ENCODE results near the gene DPYSL5.

DPYSL5 gene

GRCh38 chr2:26991717-26992116 lies 143.8 kb downstream of the DPYSL5 start:
- no peaks in the 10 kb centered on the region for H3K9me3 ChIP-seq (replicated peaks; ENCODE audit: low read length)
- H3K4me1 ChIP-seq (ENCODE audit: control insufficient read depth, insufficient read depth, low read length), result peaks cover 16% of the 10 kb centered on the region
- H3K36me3 ChIP-seq (ENCODE audit: insufficient read depth, low read length), result no peaks in the 10 kb centered on the region
- no peak overlapping the region for H3K4me3 ChIP-seq (ENCODE audit: low read length)
- H3K9ac ChIP-seq (ENCODE audit: low read depth, low read length), result no peak overlapping the region
- H3K4me2 ChIP-seq (ENCODE audit: low read length), result no peak overlapping the region
- peaks cover 4% of the 10 kb centered on the region for H3K27me3 ChIP-seq (ENCODE audit: control insufficient read depth, insufficient read depth, low read length)

DNA sequence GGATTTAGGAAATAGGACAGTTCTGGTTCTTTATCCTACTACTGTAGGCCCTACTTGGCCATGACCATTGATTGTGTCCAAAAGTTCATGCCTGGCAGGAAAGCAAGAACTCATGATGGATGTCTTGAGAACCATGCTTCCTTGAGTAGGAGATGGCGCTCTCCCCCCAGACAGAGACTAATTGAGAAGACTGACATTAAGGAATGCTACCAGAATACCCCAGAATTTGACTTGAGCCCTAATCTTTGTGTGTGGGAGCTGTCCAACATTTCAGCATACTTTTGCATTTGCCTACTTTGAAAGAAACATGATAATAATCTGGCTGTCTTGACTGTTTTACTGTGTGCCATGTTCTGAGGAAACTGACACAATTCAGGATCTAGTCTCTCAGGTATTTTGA lies 145.8 kb downstream of the DPYSL5 start:
- Histone ChIP-seq H3K36me3 (ENCODE audit: insufficient read depth, low read length) (no peaks in the 10 kb centered on the region), H3K4me3 (ENCODE audit: low read length) (no peak overlapping the region), H3K9ac (ENCODE audit: low read depth, low read length) (no peak overlapping the region), H3K27me3 (ENCODE audit: control insufficient read depth, insufficient read depth, low read length) (peaks cover 4% of the 10 kb centered on the region), H3K4me1 (ENCODE audit: control insufficient read depth, insufficient read depth, low read length) (peaks cover 6% of the 10 kb centered on the region), H3K4me2 (ENCODE audit: low read length) (no peak overlapping the region), H3K9me3 (replicated peaks; ENCODE audit: low read length) (no peaks in the 10 kb centered on the region)

- Histone ChIP-seq H3K4me1 (ENCODE audit: control insufficient read depth, insufficient read depth, low read length) (no peaks in the 10 kb centered on the region), H3K36me3 (ENCODE audit: insufficient read depth, low read length) (no peaks in the 10 kb centered on the region), H3K4me2 (ENCODE audit: low read length) (no peak overlapping the region), H3K4me3 (ENCODE audit: low read length) (no peak overlapping the region), H3K9me3 (replicated peaks; ENCODE audit: low read length) (no peaks in the 10 kb centered on the region), H3K27me3 (ENCODE audit: control insufficient read depth, insufficient read depth, low read length) (no peaks in the 10 kb centered on the region), H3K9ac (ENCODE audit: low read depth, low read length) (no peak overlapping the region)
These were observed 147.1 kb downstream of the DPYSL5 start for GRCh38 chr2:26994983-26995382.

DNA sequence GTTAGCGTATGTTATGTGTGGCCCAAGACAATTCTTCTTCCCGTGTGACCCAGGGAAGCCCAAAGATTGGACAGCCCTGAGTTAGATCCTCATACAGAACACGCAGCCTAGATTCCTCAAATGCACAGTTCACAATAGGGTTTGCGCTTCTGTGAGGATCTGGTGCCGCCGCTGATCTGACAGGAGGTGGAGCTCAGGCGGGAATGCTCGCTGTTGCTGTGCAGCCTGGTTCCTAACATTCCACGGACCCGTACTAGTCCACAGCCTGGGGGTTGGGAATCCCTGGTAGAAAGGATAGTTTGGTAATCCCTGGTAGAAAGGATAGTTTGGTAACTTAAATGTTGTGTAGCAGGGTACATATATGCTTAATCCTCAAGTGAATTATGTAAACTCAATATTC lies 149.5 kb downstream of the DPYSL5 start:
- Histone ChIP-seq H3K27me3 (ENCODE audit: control insufficient read depth, insufficient read depth, low read length) (no peaks in the 10 kb centered on the region), H3K9me3 (replicated peaks; ENCODE audit: low read length) (no peaks in the 10 kb centered on the region), H3K36me3 (ENCODE audit: insufficient read depth, low read length) (no peaks in the 10 kb centered on the region), H3K9ac (ENCODE audit: low read depth, low read length) (no peak overlapping the region), H3K4me1 (ENCODE audit: control insufficient read depth, insufficient read depth, low read length) (no peaks in the 10 kb centered on the region), H3K4me3 (ENCODE audit: low read length) (no peak overlapping the region), H3K4me2 (ENCODE audit: low read length) (no peak overlapping the region)

- no peaks in the 10 kb centered on the region for H3K4me1 ChIP-seq (ENCODE audit: control insufficient read depth, insufficient read depth, low read length)
- H3K9ac ChIP-seq (ENCODE audit: low read depth, low read length), result no peak overlapping the region
- no peak overlapping the region for H3K4me2 ChIP-seq (ENCODE audit: low read length)
- H3K36me3 ChIP-seq (ENCODE audit: insufficient read depth, low read length), result no peaks in the 10 kb centered on the region
- H3K27me3 ChIP-seq (ENCODE audit: control insufficient read depth, insufficient read depth, low read length), result no peaks in the 10 kb centered on the region
- H3K4me3 ChIP-seq (ENCODE audit: low read length), result no peak overlapping the region
- no peaks in the 10 kb centered on the region for H3K9me3 ChIP-seq (replicated peaks; ENCODE audit: low read length)
These were observed 150.4 kb downstream of the DPYSL5 start for GRCh38 chr2:26998323-26998722.

Measured in skeletal muscle satellite cell (primary cell).